K562 (cell line): ENCODE results near the gene KLF13. TPM values are rescaled to one million over a fixed set of nuclear protein-coding genes. Genes with fewer than 3 reads are reported as not detected.

Experiments used
- ATAC-seq: fragments of 200-7000 bp; cut with Tn5 transposase; 3 replicates; pipeline ENCODE4 v1.9.1; 2020; ENCODE audit warnings: moderate library complexity
- BruUV-seq: library from RNA; stranded (reverse); fragments of 400-500 nt; replicated peaks from 2 replicates; lab custom pipeline; 2021; lab: Mats Ljungman, UMichigan
- CTCF ChIA-PET: fragments of 300-600 bp; formaldehyde crosslinking; extraction: SDS; loops from one replicate; lab custom pipeline; 2021; ENCODE audit warnings: low intra/inter-chr PET ratio; lab: Yijun Ruan, JAX
- POLR2A ChIA-PET: fragments of 300-600, 350-650 bp; sonication (Branson Sonifier 250); formaldehyde crosslinking; extraction: SDS; loops from one replicate; lab custom pipeline; 2021; ENCODE audit warnings: antibody characterized with exemption, inconsistent platforms; lab: Yijun Ruan, JAX
- DNase-seq, 4 experiments: peaks; one replicate each; pipeline versions ENCODE4 v3.0.0 to v3.0.0-alpha.2; 2011 to 2018; ENCODE audit warnings: low spot score in 3 of 4, mixed read lengths in 3 of 4; ENCODE audit errors: extremely low read depth in 1 of 4
- FAIRE-seq: peaks from 2 replicates; lab custom pipeline; 2011; peaks lifted over from hg19 to GRCh38; lab: Jason Lieb, UNC
- H2AFZ ChIP-seq: 2 replicates; pipeline ENCODE4 v1.6.0; 2011; ENCODE audit warnings: low read depth, low read length, control low read depth, inconsistent platforms
- H3K27ac ChIP-seq: fragments of 200-600 bp; 3 replicates; pipeline ENCODE4 v1.8.0; 2011; ENCODE audit warnings: low read depth, mild to moderate bottlenecking, control low read depth, inconsistent platforms, low read length, moderate library complexity, mixed read lengths; ENCODE audit errors: extremely low read depth
- H3K27me3 ChIP-seq, 2 experiments: fragments of 300-600 bp in 1 of 2; 2 replicates in 1 of 2; 3 replicates in 1 of 2; pipeline versions ENCODE4 v1.6.0 to v1.8.0; 2011; ENCODE audit warnings: inconsistent platforms in 2 of 2, low read length in 2 of 2, mild to moderate bottlenecking in 1 of 2, mixed read lengths in 1 of 2, moderate library complexity in 1 of 2; ENCODE audit not compliant: control insufficient read depth in 2 of 2, insufficient read depth in 2 of 2
- H3K36me3 ChIP-seq: fragments of 300-600 bp; 3 replicates; pipeline ENCODE4 v1.8.0; 2011; ENCODE audit warnings: mild to moderate bottlenecking, low read length, inconsistent platforms; ENCODE audit not compliant: control insufficient read depth, insufficient read depth
- H3K4me1 ChIP-seq, 2 experiments: fragments of 200-600 bp in 1 of 2; replicated peaks in 1 of 2; 2 replicates in 1 of 2; 3 replicates in 1 of 2; pipeline versions ENCODE4 v1.5.1 to v1.8.0; 2011; ENCODE audit warnings: inconsistent platforms in 2 of 2, low read length in 2 of 2, mild to moderate bottlenecking in 1 of 2, mixed read lengths in 1 of 2, moderate library complexity in 1 of 2; ENCODE audit not compliant: control insufficient read depth in 2 of 2, insufficient read depth in 2 of 2
- H3K4me2 ChIP-seq: 2 replicates; pipeline ENCODE4 v1.6.1; 2011; ENCODE audit warnings: low read length, control low read depth, inconsistent platforms, mixed read lengths; ENCODE audit not compliant: insufficient read depth
- H3K4me3 ChIP-seq: fragments of 200-600 bp; sonication (generic), shearing (Covaris generic); 2 replicates; pipeline ENCODE4 v1.5.1; 2016; ENCODE audit warnings: control low read depth, inconsistent platforms
- H3K79me2 ChIP-seq: fragments of 200-600 bp; 3 replicates; pipeline ENCODE4 v1.8.0; 2011; ENCODE audit warnings: low read length, inconsistent platforms; ENCODE audit not compliant: control insufficient read depth, insufficient read depth
- H3K9ac ChIP-seq, 2 experiments: 2 replicates each; pipeline versions ENCODE4 v1.6.0 to v1.6.1; 2011; ENCODE audit warnings: low read depth in 2 of 2, low read length in 2 of 2, control low read depth in 1 of 2, inconsistent platforms in 1 of 2, mild to moderate bottlenecking in 1 of 2, mixed read lengths in 1 of 2; ENCODE audit not compliant: insufficient read depth in 1 of 2
- H3K9me1 ChIP-seq: one replicate; pipeline ENCODE4 v1.6.0; 2011; ENCODE audit warnings: inconsistent platforms, mild to moderate bottlenecking, low read length, moderate library complexity; ENCODE audit not compliant: control insufficient read depth, insufficient read depth
- H3K9me3 ChIP-seq: replicated peaks from 2 replicates; pipeline ENCODE4 v1.5.1; 2011; ENCODE audit warnings: low read depth, low read length, inconsistent platforms; ENCODE audit not compliant: control insufficient read depth, insufficient read depth
- H4K20me1 ChIP-seq: replicated peaks from 2 replicates; pipeline ENCODE4 v1.6.1; 2011; ENCODE audit warnings: low read length, inconsistent platforms, mixed read lengths; ENCODE audit not compliant: control insufficient read depth, insufficient read depth
- CBX8 ChIP-seq: fragments of 200-600 bp; sonication (generic); IDR thresholded peaks from 2 replicates; pipeline ENCODE4 v1.6.1; 2012; ENCODE audit warnings: borderline replicate concordance, mixed run types, low read depth, mild to moderate bottlenecking, moderate library complexity, mixed read lengths, low read length, control low read depth, inconsistent platforms; ENCODE audit not compliant: poor library complexity, severe bottlenecking; ENCODE audit errors: extremely low read depth
- XRCC4 ChIP-seq: IDR thresholded peaks from one replicate; pipeline ENCODE4 v1.6.1; 2011; ENCODE audit not compliant: insufficient read depth, insufficient read length; ENCODE audit errors: extremely low read depth
- ZNF436 ChIP-seq: fragments of 250-450, 450-650 bp; sonication (Bioruptor Pico); formaldehyde crosslinking; IDR thresholded peaks from 2 replicates; pipeline ENCODE4 v1.7.0; 2020; ENCODE audit warnings: mild to moderate bottlenecking
- WGBS: fragments of 100-300 bp; shearing (Covaris generic); methylation state at CpG from one replicate; pipeline ENCODE4 v1.1.6; 2016; ENCODE audit warnings: low coverage, mixed read lengths; ENCODE audit not compliant: insufficient coverage; ENCODE audit errors: missing lambda C conversion rate; 5-methylcytosine and 5-hydroxymethylcytosine counted together
- in situ Hi-C: fragments of 300-500 bp; cut with MboI; formaldehyde crosslinking; loops from 4 replicates; pipeline ENCODE4 v1.15.0; 2018; ENCODE audit warnings: inconsistent platforms, mixed read lengths
- intact Hi-C: fragments of 100-400 bp; cut with micrococcal nuclease; formaldehyde crosslinking; loops from 2 replicates; pipeline ENCODE4 v1.14.2; 2022
- polyA plus RNA-seq, 8 experiments: library from polyadenylated mRNA; depleted of rRNA in 4 of 8; stranded (reverse) in 5 of 8; unstranded in 3 of 8; fragments of >200 nt; fragmentation: Nextera tagmentation in 2 of 8; fragmentation: Illumina TruSeq in 1 of 8; extraction: Ambion mirVana in 2 of 8; extraction: Trizol in 1 of 8; gene quantifications; 2 replicates each; pipeline versions ENCODE4 v1.2.1 to v1.2.3, GENCODE V29; 2011 to 2014; ENCODE audit warnings: inconsistent platforms in 1 of 8, missing spikeins in 1 of 8
- total RNA-seq, 7 experiments: library from RNA; depleted of rRNA in 6 of 7; stranded (reverse); fragments of >200 nt in 6 of 7; fragmentation: Illumina TruSeq in 2 of 7; extraction: Trizol in 2 of 7; gene quantifications; 2 replicates each; pipeline versions ENCODE4 v1.2.1 to v1.2.3, GENCODE V29; 2011 to 2021; ENCODE audit warnings: low replicate concordance in 1 of 7
- TF ChIP-seq, protein P1 (sequence below): conservative IDR thresholded peaks from 2 replicates; pipeline ENCODE4 v1.6.1; 2011; ENCODE audit warnings: low read depth, mild to moderate bottlenecking, low read length; ENCODE audit not compliant: control insufficient read depth
- TF ChIP-seq, protein P2 (sequence below): sonication (generic); formaldehyde crosslinking; IDR thresholded peaks from 2 replicates; pipeline ENCODE4 v1.8.1; 2022; ENCODE audit warnings: missing genetic modification reagents

Gene KLF13
- total and polyA plus RNA-seq, 9 of the 15 experiments (the other 6 are each of a cell fraction or from before 2014, with no cell fraction given) = 1.8 to 10.5 (median 4.8) TPM

DNA sequence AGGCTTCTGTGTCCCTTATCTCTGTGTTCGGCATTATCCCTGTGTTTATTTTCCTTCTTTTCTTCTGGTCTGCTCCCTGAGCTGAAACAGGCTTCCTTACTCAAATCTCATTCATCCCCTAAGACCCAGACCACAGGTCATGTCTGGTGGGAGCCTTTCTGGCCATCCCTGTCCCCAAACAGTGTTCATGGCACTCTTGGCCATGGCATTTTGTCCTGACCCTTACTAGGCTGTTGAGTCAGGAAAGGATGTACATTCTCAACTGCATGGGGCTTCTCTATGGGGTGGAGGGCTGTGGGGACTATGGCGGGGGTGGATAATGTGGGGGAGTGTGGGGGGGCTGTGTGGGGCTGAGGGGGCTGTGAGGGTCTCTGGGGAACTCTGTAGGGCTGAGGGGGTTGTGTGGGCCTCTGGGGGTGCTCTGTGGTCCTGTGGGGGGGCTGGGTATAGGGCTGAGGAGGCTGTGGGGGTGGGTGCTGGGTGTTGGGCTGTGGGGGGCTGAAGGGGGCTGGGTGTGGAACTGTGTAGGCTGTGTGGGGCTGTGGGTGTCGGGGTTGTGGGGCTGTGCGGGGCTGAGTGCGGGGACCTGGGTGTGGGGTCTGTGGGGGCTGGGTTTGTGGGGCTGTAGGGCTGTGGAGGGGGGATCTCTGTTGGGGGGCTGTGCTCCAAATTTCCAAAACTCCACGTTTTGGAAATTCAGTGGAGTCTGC lies 64.3 kb downstream of the KLF13 start:
- Histone ChIP-seq H3K4me3 (no peak overlapping the region), H3K27me3 (peaks cover 6 to 8% of the 10 kb centered on the region in 2 experiments), H3K9me3 (no peaks in the 10 kb centered on the region), H3K79me2 (no peaks in the 10 kb centered on the region), H3K4me1 (peaks cover 0 to 23% of the 10 kb centered on the region in 2 experiments; a peak in 3 of 5 replicates), H4K20me1 (no peaks in the 10 kb centered on the region), H3K9me1 (no peaks in the 10 kb centered on the region), H3K4me2 (no peak overlapping the region), H3K9ac (no peak overlapping the region), H3K27ac (no peak overlapping the region), H2AFZ (no peak overlapping the region), H3K36me3 (no peaks in the 10 kb centered on the region)
- POLR2A ChIA-PET = no interaction called here
- TF ChIP-seq CBX8 (no peak), ZNF436 (CRISPR knock-in tag) (no peak), XRCC4 (no peak)
- TF ChIP-seq, protein P1, sequence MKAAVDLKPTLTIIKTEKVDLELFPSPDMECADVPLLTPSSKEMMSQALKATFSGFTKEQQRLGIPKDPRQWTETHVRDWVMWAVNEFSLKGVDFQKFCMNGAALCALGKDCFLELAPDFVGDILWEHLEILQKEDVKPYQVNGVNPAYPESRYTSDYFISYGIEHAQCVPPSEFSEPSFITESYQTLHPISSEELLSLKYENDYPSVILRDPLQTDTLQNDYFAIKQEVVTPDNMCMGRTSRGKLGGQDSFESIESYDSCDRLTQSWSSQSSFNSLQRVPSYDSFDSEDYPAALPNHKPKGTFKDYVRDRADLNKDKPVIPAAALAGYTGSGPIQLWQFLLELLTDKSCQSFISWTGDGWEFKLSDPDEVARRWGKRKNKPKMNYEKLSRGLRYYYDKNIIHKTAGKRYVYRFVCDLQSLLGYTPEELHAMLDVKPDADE = no peak
- TF ChIP-seq, protein P2, sequence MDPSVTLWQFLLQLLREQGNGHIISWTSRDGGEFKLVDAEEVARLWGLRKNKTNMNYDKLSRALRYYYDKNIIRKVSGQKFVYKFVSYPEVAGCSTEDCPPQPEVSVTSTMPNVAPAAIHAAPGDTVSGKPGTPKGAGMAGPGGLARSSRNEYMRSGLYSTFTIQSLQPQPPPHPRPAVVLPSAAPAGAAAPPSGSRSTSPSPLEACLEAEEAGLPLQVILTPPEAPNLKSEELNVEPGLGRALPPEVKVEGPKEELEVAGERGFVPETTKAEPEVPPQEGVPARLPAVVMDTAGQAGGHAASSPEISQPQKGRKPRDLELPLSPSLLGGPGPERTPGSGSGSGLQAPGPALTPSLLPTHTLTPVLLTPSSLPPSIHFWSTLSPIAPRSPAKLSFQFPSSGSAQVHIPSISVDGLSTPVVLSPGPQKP (CRISPR knock-in tag) = no peak
- no peak for FAIRE-seq
- ATAC-seq = no peak
- 30% methylated on average over 1 of the region's 6 CpGs for WGBS
- CTCF ChIA-PET = interaction anchor here (0.5 kb wide), 1 partner anchor 63 kb away, joined by 3 read pairs; no protein-coding TSS in a partner anchor
- in situ Hi-C loops = no loop called here
- intact Hi-C loops = no loop called here
- no peak for DNase-seq
- BruUV-seq = no TSS peak
